CD4-positive, alpha-beta T cell treated with Interleukin-21 for 1 hour (primary cell): ENCODE results near the gene MRPL11.

Source experiments
- DNase-seq: peaks from one replicate; pipeline ENCODE4 v3.0.0-alpha.2; 2020

Gene MRPL11

DNA sequence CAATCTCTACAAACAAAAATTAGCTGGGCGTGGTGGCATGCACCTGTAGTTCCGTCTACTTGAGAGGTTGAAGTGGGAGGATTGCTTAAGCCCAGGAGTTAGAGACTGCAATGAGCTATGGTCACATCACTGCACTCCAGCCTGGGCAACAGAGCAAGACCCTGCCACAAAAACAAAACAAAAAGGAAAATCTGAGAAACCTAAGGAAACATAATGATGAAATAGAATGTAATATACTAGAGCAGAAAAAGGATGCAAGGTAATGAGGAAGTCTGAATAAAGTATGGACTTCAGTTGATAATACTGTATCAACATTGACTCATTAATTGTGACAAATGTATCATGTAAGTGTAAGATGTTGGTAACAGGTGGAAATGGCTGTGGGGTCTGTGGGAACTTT is 9.7 kb downstream of the MRPL11 start:
- DNase-seq: no peak

DNA sequence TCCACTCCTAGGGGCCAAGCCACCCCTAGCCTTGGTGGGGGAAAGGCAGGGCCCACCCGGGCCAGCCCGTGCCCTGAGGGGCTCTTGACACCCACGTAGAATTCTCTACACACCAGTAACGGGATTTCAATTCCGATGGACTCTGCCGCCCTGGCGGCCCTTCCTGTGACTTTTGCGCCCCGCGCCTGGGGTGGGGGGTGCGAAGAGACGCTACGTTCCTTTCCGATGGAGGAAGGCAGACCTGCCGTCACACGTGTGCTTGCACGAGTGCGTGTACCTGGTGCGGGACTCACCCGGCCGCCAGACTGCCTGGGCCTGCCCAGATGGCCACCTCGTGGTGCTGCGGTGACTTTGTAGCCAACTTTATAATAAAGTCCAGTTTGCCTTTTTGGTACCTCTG is 12.3 kb downstream of the MRPL11 start:
- no peak for DNase-seq

DNA sequence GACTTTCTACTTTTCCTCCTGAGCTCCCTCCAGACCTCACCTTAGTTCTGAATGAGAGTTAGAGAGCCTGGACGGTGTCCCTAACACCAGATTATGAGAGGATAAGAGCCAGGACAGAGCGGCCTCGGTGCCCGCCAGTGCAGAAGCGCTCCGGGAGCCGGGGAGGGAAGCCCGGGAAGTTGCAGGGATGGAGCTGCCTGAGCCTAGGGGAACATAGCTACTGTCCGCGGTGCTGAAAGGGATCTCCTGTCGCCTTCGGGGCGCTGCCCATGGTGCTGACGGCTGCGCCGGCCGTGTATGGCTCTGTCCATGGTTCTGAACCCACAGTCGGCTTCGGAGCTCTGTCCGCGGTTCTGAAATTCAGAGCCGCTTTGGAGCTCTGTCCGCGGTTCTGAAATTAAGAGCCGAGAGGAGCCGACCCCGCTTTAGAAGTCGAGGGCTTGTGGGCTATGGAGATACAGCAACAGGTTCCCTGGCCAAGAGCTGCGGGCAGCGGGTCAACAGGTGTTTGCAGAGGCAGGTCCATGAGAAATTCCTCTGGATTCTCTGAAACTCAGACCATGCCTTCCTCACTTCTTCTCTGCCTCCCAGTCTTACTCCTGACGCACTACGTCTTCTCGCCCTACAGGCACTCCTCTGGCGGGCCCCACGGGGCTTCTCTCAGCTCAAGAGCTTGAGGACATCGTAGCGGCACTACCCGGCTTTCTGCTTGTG is 17.0 kb downstream of the MRPL11 start:
- peak; percentile 88 for DNase-seq

DNA sequence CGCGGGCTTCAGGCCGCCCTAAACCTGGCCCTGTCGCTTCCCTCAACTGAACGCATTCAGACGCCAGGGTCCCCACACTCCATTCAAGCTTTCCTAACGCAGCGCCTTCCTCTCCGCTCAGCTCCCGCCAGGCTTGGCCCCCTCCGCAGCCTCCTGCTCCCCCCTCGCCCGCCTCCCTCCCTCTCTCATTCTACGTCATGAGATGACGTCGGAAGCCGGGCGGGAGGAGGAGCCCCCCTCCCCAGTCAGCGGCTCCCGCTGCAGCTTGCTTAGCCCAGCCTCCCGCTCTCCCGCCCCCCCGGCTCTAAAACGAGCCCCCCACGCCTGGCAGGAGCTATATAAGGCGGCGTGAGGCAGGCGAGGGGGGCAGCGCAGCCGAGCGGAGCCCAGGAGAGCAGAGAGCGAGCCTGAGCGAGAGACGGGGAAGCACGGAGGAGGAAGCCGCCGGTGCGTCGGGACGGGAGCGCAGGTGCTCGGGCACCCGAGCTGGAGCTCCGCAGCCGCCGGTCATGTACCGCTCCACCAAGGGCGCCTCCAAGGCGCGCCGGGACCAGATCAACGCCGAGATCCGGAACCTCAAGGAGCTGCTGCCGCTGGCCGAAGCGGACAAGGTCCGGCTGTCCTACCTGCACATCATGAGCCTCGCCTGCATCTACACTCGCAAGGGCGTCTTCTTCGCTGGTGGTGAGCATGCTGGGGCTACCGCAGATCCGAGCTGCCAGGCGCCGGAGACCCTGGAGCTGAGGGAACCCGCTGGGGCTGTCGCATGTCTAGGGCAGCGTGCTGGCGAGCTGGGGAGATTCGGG is 17.8 kb downstream of the MRPL11 start, which contains the start of gene NPAS4:
Gene NPAS4, plus strand, starts transcription at position 365 of the 806 bp plus-strand sequence. Its CDS starts 145 bp downstream, at position 510.
- no peak for DNase-seq

DNA sequence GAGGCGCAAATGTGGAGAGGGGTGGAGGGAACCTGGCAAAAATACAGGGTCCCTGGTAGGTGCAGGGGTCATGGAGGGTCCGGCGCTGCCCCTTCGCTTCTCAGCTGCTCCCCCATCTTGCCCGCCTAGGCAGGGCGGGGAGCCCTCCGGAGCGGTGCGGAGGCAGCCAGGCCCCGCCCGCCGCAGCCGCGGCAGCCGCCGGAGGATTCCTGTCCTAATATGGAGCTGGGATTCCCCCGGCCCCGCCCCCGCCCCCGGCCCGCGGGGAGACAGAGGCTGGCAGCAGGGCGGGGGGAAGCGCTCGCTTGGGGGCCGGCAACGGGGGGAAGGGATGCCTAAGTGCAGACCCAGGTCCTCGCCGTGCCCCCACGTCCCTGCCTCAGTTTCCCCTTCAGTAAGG is 18.8 kb downstream of the MRPL11 start:
- DNase-seq: no peak

DNA sequence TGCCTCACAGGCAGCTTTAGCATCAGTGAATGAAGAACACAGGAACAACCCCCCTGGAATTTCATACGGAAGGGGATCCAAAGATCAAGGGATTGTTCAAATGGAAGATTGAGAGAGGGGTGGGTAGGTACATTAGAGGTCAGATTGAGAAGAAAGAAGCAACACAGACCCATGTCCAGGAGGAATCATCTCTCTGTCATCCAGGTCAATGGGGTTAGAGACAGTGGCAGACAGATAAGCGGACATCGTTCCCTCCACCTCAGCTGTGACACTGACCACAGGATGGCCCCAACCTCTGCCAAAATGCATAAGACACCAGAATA is 19.7 kb downstream of the MRPL11 start:
- DNase-seq: no peak

DNA sequence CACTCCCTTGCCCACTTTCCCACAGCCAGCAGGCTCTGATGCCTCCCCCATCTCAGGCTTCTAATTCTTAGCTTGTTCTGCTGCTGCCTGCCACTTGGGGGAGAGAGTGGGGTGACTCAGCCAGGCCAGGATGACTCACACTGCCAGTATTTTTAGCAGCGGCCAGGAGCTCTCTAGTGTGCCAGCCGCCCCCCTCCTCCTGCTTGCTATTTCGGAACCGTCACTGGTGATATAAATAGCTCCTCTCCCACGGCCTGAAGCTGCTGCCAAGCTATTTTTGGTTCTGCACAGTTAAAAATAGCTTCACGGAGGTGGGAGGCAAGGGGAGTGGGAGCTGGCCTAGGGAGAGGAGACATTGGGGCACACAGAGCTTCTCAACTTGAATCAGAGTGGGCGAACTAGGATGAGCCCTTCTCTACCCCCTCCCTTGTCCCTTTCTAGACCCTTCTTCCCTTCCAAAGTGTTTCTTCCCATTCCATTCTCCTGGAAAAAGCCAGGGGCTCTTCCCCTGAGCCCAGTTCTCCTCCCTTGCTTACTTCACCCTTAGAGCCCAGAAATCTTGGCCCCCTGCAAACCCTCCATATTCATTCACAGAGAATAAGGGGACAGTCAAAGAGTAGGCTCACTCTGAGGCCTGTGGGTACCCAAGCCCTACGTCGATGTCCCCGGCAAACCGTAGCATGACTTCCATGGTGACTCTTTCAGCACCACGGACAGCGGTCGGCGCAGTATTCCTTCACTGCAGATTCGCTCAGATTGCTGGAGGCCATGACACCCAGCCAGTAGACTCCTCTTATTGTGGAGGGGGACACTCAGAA is 20.3 kb downstream of the MRPL11 start:
- DNase-seq: peak; percentile 45

DNA sequence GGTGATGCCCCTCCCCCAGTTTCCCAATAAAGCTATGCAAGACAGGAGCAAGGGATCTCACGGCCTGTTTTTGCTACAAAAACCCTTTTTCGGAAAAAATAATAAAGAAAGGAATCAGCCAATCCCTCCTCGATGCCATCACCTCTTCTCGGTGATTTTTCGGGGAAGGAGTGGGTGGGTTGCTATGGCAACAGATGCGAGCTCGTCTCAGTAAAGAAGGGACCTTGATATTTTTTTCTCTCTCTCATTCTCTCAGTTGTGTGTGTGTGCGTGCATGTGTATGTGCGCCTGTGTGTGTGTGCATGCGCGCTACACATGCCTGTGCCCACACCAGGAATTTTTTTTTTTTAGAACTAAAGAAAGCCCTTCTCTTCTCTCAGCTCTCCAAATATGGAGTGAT is 21.6 kb downstream of the MRPL11 start:
- no peak for DNase-seq

DNA sequence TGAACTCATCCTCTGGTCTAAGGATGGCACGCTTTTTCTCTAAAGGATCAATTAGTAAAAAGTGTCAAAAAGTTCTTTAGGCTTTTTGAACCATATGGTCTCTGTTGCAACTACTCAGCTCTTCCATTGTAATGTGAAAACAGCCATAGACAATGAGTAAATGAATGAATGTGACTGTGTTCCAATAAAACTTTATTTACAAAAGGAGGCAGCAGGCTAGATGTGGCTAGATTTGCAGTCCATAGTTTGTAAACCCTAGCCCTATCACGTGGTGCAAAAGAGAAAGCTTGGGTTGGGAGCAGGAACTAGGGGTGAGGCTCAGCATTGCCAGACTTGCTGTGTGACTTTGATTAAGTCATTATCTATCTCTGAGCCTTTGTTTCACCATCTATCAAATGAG is 23.2 kb downstream of the MRPL11 start:
- no peak for DNase-seq

DNA sequence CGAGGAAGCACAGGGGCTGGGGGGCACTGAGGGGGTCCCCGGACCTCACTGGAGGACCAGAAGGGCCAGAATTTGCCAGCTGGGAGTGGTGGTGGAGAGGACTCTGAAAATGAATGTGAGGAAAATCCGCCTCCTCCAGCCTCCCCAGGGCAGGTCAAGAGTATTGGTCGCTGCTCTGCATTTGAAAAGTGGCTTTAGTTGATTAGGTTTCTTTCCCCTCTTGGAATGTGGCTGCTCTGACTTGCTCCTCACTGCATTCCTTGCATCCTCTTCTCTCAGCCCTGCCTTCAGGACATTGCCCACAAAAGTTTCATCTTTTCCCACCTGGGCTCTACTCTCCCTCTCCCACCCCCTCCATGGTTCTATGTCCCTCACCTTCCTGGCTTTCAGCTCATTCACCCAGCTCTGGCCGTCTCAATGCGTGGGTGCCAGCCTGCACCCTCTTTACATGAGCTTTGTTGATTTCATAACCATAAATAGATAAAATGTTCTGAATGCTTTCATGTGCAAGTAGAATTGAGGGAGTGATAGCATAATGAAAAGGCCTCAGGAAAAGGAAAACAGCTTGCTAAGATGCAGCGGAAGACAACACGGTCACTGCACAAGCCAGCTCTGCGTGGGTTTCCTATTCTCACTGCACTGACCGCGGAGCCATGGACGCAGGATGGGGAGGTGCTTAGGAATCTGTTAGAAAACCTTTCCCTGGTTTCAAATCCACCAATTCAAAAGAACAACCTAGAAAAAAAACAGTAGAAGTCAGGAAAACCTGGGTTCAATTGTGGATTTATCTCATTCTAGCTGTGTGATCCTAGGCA is 24.3 kb downstream of the MRPL11 start:
- no peak for DNase-seq

DNA sequence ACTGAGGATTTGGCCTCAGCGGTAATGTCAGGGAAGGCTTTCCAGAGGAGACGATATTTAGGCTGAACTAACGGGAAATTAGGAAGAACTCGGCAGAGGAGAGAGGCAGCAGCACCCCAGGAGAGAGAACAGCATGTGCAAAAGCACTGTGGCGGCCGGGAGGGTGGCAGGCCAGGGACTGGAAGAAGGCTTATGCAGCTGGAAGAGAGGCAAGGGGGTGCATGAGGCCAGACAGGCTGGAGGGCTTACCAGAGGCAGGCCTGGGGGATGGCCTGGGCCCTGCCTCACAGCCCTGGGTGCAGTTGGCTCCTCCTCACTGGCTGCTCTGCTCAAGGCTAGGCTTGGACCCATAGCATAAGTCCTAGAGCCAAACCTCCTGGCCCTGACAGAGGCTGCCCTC is 25.5 kb downstream of the MRPL11 start:
- DNase-seq: no peak

DNA sequence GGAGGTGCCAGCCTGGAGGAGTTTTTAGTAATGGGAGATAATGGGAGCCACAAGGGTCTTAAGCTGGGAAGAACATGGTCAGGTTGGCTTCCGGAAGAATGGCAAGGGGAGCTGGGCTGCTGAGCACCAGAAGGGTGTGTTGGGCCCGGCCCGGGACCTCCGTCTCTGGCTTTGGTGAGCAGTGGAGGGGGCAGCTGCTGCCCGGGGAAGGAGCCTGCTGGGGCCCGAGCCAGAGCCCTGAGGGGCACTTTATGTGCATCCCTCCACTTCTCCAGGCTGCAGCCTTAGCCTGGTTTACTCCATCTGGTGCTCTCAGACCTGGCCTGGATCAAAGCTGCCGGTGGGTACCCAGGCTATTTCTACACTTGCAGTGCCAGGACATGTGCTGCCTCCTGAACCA is 26.5 kb downstream of the MRPL11 start:
- DNase-seq: no peak

DNA sequence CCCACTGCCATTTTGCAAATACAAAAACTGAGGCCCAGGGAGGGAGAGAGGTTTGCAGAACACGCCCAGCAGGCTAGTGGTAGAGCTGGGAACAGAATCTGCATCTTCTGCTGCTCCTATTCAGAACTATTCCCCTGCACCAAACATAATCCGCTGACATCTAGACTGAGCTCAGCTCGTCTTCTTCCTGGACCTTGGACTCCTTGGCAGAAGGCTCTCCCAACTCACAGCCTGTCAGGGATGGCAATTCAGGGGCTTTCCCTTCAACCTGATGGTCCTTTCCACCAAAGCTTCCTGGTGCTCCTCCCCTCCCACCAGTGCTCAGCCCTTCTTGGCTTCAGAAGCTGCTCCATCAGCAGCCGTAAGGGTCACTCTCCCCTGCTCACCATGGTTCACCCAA is 27.3 kb downstream of the MRPL11 start:
- no peak for DNase-seq

DNA sequence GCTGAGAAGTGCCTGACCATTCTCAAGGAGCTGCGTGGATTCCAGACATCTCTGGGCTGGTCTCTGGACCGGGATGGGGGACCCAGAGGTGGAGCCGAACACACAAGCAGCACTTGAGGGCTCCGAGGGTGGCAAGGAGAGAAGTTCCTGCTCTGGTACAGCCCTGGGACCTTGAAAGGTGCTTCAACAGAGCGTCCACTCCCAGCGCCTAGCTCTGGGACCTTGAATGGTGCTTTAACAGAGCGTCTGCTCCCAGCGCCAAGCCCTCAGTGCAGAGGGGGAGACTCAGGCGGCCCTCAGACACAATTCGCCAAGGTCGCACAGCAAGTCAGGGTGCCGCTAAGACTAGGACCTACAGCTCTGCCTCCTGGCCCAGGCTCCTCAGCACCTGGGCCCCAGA is 28.5 kb downstream of the MRPL11 start:
- DNase-seq: no peak

DNA sequence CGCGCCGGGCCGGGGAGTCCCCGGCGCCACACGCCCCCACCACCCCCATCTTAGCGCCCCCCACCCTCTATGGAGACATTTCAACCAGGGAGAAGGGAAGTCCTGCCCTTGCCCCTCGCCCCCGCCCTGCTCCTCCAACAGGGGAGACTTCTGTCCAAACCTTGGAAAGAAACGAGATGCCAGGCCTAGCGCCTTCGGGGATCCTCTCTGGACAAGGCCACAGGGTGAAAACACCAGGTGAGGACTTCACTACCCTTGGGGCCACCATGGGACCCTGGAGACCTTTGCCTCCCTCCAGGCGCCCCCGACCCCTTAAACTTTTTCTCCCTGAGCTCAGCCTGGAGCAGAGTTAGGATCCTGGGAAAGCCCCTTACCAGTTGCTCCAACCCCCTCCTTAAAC is 29.4 kb downstream of the MRPL11 start:
- DNase-seq: no peak

DNA sequence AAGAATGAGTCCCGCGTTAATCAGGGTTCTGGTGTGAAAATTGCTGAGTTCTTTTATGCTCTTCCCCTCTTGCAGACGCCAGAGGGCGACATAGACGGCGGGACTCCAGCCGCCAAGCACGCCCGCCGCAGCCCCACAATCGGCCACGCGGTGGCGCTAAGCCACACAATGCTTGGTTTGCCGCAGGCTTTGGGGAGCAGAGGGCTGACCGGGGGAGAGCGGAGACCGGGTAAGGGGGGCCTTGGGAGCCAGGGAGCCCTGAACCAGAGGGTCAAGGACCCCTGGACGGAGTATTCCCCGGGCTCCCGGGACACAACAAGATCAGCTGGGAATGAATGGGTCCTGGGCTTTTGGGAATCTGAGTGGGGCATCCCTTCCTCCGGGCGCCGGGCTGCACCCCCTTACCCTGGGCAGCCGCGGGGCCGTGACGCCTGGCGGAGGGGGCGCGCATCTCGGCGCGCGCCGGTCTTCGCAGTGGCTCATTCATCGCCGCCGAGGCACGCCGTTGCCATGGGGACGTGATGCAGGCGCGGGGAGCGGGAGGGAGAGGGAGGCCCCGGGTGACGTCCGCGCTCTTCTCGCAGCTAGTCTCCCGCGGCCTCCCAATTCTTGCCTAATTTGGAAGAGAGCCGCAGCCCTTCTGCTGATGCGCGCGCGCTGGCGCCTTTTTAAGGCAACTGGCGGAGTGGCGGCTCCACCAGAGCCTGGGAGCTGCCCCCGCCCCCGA is 30.0 kb downstream of the MRPL11 start:
- DNase-seq: peak; percentile 89

DNA sequence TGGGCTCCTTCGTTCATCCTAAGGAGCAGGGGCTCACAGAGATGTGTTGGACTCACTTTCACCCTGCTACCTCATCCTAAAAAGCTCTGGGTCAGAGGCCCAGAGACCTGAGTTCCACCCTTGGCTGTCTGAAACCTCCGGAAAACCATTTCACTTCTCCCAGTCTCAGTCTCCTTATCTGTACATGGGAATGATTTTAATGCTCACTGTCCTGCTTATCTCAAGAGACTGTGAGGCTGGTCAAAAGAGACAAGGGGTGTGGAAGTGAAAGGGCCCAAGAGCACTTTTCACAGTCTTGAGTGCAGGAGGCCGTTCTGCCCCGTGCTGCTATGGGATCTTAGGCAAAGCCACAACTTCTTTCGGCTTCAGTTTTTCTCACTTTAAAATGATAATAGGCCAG is 31.0 kb downstream of the MRPL11 start:
- DNase-seq: no peak

DNA sequence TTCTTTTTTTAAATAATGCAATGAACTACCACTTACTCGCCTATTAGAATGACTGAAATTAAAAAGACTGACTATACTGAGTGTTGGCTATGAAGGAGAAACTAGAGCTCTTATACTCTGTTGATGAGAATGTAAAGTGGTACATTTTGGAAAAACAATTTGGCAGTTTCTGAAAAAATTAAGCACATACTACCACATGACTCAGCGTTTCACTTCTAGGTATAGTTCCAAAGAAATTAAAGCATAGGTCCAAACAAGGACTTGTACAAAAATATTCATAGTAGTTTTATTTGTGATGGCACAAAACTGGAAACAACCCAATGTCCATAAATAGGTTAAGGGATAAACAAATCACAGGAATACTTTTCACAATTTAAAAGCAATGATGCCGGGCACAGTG is 44.7 kb downstream of the MRPL11 start:
- no peak for DNase-seq

DNA sequence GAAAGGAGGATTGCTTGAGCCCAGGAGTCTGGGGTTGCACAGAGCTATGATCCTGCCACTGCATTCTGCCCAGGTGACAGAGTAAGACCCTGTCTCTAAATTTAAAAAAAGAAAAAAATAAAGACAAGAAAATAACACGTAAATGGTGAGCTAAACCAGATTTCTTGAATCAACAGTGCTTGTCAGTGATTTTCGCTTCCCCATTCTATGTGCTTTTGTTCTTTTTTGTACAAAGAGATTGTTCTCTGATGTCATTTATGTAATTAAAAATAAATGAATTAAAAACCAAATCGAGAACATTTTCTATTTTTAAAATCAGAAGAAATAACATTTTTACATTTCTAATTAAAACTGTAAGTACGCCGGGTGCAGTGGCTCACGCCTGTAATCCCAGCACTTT is 47.3 kb downstream of the MRPL11 start:
- DNase-seq: no peak

DNA sequence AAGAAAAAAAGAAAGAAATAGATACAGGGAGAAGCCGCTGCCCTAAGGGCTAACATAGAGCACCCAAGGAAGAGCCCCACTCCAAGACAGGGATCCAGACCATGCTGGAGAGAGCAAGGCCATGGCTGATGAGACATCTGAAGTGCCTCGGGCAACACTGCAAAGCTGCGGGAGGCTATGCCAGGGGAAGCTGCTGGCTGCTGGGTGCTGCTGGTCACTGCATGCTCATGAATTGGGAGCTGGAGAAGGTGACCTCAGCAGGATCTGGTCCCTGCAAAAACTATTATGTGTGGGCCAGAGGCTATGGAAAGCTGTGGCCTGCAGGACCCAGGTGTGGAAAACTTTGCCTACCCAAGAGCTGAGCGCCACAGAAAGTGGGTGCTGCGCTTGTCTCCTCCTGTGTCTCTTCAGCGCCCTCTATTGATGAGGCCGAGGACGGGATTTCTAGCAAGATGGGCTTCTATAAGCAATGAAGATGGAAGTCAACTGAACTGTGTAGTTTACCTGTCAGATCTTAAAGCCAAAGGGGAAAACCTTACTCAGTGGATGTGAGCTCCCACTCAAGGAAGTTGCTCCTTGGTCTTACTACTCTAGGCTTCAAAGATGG is 49.8 kb downstream of the MRPL11 start:
- peak; percentile 80 for DNase-seq

DNA sequence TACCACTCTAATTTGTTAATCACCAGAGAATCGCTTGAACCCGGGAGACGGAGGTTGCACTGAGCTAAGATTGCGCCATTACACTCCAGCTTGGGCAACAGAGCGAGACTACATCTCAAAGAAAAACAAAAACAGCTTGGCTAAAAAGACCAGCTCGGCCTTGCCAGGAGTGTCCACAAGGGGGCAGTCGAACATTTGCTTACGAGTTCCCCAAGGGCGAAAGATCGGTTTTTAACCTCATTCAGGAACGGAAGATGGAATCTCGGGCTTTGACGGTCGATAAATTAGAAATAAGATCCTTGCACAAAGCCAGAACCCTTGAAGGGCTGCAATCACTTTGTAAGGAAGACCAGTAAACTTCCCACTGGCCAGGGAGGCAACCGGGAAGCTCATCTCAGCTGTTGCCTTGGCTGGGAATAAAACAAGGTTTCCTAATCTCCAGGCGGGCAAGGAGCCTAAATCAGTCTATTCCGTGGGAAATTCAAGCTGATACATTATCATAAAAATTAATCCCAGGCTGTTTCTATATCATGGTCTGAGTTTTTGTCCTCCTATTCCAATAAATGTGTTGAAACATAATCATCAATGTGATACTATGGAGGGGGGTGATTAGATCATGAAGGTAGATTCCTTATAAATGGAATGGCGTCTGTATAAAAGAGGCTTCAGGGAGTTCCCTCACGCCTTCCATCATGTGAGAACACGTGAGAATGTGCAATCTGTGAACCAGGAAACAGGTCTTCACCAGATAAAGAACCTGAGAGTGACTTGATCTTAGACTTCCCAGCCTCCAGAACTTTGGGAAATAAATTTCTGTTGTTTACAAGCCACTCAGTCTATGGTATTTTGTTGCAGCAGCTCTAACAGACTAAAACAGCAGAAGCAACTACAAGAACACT is 52.2 kb downstream of the MRPL11 start:
- peak; percentile 82 for DNase-seq
